ENCODE results near the gene PIANP.

Gene PIANP

GRCh38 chr12:6644257-6644596 is 56.4 kb downstream of the PIANP start:
- Histone ChIP-seq H3K79me2 (ENCODE audit: control insufficient read depth, low read length) (peaks cover 12% of the 10 kb centered on the region), H3K4me2 (ENCODE audit: low read length) (peak overlapping the region; percentile 94), H3K4me3 (ENCODE audit: low read length) (peak overlapping the region; percentile 77)

More at GRCh38 chr12:6644257-6644596, 56.4 kb downstream of the PIANP start:
- Histone ChIP-seq H4K20me1 (ENCODE audit: control insufficient read depth, insufficient read depth, low read depth, low read length) (no peaks in the 10 kb centered on the region), H3K36me3 (ENCODE audit: control insufficient read depth, low read length) (peaks cover 25% of the 10 kb centered on the region), H3F3A (ENCODE audit: control insufficient read depth, insufficient read depth) (peaks cover 21% of the 10 kb centered on the region), H3K27ac (ENCODE audit: low read depth, low read length) (peak overlapping the region; percentile 97), H3K4me1 (ENCODE audit: control insufficient read depth, low read length) (peaks cover 59% of the 10 kb centered on the region), H3K9me3 (ENCODE audit: control insufficient read depth, insufficient read depth, low read length) (no peaks in the 10 kb centered on the region), H3K27me3 (ENCODE audit: control insufficient read depth, low read length) (no peaks in the 10 kb centered on the region), H3K9me2 (replicated peaks; ENCODE audit: control insufficient read depth, low read length) (no peaks in the 10 kb centered on the region)
- TF ChIP-seq, protein P1, sequence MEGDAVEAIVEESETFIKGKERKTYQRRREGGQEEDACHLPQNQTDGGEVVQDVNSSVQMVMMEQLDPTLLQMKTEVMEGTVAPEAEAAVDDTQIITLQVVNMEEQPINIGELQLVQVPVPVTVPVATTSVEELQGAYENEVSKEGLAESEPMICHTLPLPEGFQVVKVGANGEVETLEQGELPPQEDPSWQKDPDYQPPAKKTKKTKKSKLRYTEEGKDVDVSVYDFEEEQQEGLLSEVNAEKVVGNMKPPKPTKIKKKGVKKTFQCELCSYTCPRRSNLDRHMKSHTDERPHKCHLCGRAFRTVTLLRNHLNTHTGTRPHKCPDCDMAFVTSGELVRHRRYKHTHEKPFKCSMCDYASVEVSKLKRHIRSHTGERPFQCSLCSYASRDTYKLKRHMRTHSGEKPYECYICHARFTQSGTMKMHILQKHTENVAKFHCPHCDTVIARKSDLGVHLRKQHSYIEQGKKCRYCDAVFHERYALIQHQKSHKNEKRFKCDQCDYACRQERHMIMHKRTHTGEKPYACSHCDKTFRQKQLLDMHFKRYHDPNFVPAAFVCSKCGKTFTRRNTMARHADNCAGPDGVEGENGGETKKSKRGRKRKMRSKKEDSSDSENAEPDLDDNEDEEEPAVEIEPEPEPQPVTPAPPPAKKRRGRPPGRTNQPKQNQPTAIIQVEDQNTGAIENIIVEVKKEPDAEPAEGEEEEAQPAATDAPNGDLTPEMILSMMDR (IDR thresholded peaks at IDR 0.05; ENCODE audit: low read depth, low read length, poor library complexity, severe bottlenecking), result no peak
- no peak for TF ChIP-seq EZH2phosphoT487 (IDR thresholded peaks at IDR 0.05; ENCODE audit: borderline replicate concordance, low read length)
